ENCODE results near the gene CHRM2. TPM values are rescaled to one million over a fixed set of nuclear protein-coding genes. Genes with fewer than 3 reads are reported as not detected.

Gene CHRM2
- total RNA-seq, 1 experiment from 2014 or later = 0.17 TPM

DNA sequence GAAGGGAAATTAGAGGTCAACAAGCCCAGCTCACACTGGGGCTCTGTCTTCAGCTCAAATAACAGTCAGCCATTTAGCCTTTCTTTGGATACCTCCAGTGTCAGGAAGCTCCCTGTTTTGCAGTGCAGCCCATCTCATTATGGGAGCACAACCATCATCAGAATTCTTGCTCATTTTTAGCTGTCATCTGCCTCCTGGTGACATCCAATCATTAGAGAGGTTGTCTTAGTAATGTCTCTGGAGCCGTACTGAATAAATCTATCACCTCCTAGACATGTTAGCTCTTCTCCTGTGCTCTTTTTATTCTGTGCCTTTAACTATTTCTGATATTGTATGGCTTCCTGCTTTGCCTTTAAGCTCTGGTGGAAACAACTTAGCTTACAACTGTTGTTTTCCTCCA lies 74.5 kb downstream of the CHRM2 start:
- Histone ChIP-seq H3K79me2 (ENCODE audit: low read depth) (no peaks in the 10 kb centered on the region), H4K20me1 (ENCODE audit: insufficient read depth) (no peaks in the 10 kb centered on the region), H3K27ac (no peak overlapping the region), H3K4me1 (replicated peaks; ENCODE audit: insufficient read depth) (no peaks in the 10 kb centered on the region), H3K4me3 (no peak overlapping the region), H3K27me3 (ENCODE audit: insufficient read depth, low read depth) (no peaks in the 10 kb centered on the region), H3K36me3 (ENCODE audit: low read depth) (no peaks in the 10 kb centered on the region), H3K9me3 (ENCODE audit: insufficient read depth, low read depth) (no peaks in the 10 kb centered on the region), H3F3A (ENCODE audit: insufficient read depth, low read depth) (no peaks in the 10 kb centered on the region), H2AFZ (no peak overlapping the region), H3K9me2 (ENCODE audit: insufficient read depth) (no peaks in the 10 kb centered on the region), H3K4me2 (no peak overlapping the region)
- no peak for DNase-seq
- no peak for TF ChIP-seq EZH2 (IDR thresholded peaks at IDR 0.05; ENCODE audit: low read depth)
- TF ChIP-seq, protein P1, sequence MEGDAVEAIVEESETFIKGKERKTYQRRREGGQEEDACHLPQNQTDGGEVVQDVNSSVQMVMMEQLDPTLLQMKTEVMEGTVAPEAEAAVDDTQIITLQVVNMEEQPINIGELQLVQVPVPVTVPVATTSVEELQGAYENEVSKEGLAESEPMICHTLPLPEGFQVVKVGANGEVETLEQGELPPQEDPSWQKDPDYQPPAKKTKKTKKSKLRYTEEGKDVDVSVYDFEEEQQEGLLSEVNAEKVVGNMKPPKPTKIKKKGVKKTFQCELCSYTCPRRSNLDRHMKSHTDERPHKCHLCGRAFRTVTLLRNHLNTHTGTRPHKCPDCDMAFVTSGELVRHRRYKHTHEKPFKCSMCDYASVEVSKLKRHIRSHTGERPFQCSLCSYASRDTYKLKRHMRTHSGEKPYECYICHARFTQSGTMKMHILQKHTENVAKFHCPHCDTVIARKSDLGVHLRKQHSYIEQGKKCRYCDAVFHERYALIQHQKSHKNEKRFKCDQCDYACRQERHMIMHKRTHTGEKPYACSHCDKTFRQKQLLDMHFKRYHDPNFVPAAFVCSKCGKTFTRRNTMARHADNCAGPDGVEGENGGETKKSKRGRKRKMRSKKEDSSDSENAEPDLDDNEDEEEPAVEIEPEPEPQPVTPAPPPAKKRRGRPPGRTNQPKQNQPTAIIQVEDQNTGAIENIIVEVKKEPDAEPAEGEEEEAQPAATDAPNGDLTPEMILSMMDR (conservative IDR thresholded peaks at IDR 0.05) = no peak
- intact Hi-C loops (cut with micrococcal nuclease; ENCODE audit: unreplicated experiment) = no loop called here
- BruUV-seq (replicated peaks) = no TSS peak
- CTCF ChIA-PET = no interaction called here
- POLR2A ChIA-PET (ENCODE audit: unreplicated experiment) = no interaction called here

DNA sequence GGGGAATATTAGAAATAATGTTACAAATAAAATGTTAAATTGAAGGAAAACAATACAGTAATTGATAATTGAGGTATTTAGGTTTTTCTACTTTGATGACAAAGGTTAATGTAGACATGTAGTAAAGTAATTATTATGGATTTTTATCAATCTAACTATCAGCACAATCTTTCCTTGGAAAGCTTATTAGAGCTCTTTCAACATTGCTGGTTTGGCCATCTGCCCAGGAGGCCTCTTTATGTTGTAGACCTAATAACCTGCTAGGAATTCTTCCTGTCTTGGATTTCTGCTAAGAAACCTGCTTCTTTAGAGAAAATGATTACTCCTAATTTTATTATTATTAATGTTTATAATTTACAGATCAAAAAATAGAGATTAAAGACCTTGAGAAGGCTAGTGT lies 78.9 kb downstream of the CHRM2 start:
- no peak for DNase-seq
- POLR2A ChIA-PET (ENCODE audit: unreplicated experiment) = interaction anchor here (0.6 kb wide), 1 partner anchor 275 kb away, joined by 9 read pairs; no protein-coding TSS in a partner anchor

DNA sequence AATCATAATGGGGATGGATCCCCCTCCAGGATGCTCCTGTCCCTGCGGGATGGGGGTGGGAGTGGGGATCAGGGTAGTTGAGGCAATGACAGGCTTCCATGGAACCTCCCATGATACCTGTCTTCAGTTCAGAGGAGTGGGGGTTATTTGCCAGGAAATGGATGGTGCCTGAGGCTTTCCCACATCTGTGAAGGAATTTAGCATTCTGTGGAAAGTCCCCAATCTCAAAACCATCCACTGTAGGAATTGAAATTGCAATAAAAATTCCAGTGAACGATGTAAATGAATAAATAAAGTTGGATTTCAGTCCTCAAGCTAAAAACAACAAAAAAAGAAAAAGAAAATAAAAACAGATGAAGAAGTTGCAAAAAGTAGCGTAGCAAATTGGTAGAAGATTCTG lies 81.9 kb downstream of the CHRM2 start:
- H3K4me1 ChIP-seq (replicated peaks; ENCODE audit: insufficient read depth) = no peaks in the 10 kb centered on the region
- intact Hi-C loops (cut with micrococcal nuclease; ENCODE audit: unreplicated experiment) = no loop called here
- H3F3A ChIP-seq (ENCODE audit: insufficient read depth, low read depth) = no peaks in the 10 kb centered on the region
- BruUV-seq (replicated peaks) = no TSS peak
- no peak overlapping the region for H2AFZ ChIP-seq
- ChIA-PET POLR2A (ENCODE audit: unreplicated experiment) (no interaction called here), CTCF (no interaction called here)
- no peaks in the 10 kb centered on the region for H4K20me1 ChIP-seq (ENCODE audit: insufficient read depth)
- no peak overlapping the region for H3K4me2 ChIP-seq
- no peaks in the 10 kb centered on the region; the same call in 1 of the 2 replicates for H3K9me3 ChIP-seq (ENCODE audit: insufficient read depth, low read depth)
- H3K27ac ChIP-seq = no peak overlapping the region
- no peaks in the 10 kb centered on the region for H3K27me3 ChIP-seq (ENCODE audit: insufficient read depth, low read depth)
- no peak overlapping the region for H3K4me3 ChIP-seq
- H3K79me2 ChIP-seq (ENCODE audit: low read depth) = no peaks in the 10 kb centered on the region
- no peak for TF ChIP-seq EZH2 (IDR thresholded peaks at IDR 0.05; ENCODE audit: low read depth)
- TF ChIP-seq, protein P1 (conservative IDR thresholded peaks at IDR 0.05) = no peak
- no peaks in the 10 kb centered on the region for H3K9me2 ChIP-seq (ENCODE audit: insufficient read depth)
- no peak for DNase-seq
- no peaks in the 10 kb centered on the region for H3K36me3 ChIP-seq (ENCODE audit: low read depth)

More for the DNA sequence above, 78.9 kb downstream of the CHRM2 start:
- Histone ChIP-seq H3F3A (ENCODE audit: insufficient read depth, low read depth) (no peaks in the 10 kb centered on the region), H3K4me2 (no peak overlapping the region), H2AFZ (no peak overlapping the region), H3K79me2 (ENCODE audit: low read depth) (no peaks in the 10 kb centered on the region), H3K4me3 (no peak overlapping the region), H4K20me1 (ENCODE audit: insufficient read depth) (no peaks in the 10 kb centered on the region), H3K9me3 (ENCODE audit: insufficient read depth, low read depth) (no peaks in the 10 kb centered on the region), H3K36me3 (ENCODE audit: low read depth) (no peaks in the 10 kb centered on the region), H3K9me2 (ENCODE audit: insufficient read depth) (no peaks in the 10 kb centered on the region), H3K4me1 (replicated peaks; ENCODE audit: insufficient read depth) (no peaks in the 10 kb centered on the region), H3K27me3 (ENCODE audit: insufficient read depth, low read depth) (no peaks in the 10 kb centered on the region), H3K27ac (no peak overlapping the region)
- no TSS peak for BruUV-seq (replicated peaks)
- CTCF ChIA-PET = no interaction called here
- intact Hi-C loops (cut with micrococcal nuclease; ENCODE audit: unreplicated experiment) = no loop called here
- no peak for TF ChIP-seq EZH2 (IDR thresholded peaks at IDR 0.05; ENCODE audit: low read depth)
- TF ChIP-seq, protein P1 (conservative IDR thresholded peaks at IDR 0.05) = no peak

Data from PC-9 (cell line).